Measurements from ENCODE around the gene CDC6.

The CDC6 gene

GRCh38 chr17:40340880-40341807, 53.5 kb downstream of the CDC6 start:
- DNase-seq (ENCODE audit: low read depth) = peak; percentile 90

GRCh38 chr17:40341808-40342503, 54.3 kb downstream of the CDC6 start:
- DNase-seq (ENCODE audit: low read depth) = peak; percentile 75

- DNase-seq (ENCODE audit: low read depth) = no peak
Measured at GRCh38 chr17:40342504-40343218, 55.0 kb downstream of the CDC6 start.

- DNase-seq (ENCODE audit: low read depth) = no peak
Measured at GRCh38 chr17:40343219-40344119, 55.8 kb downstream of the CDC6 start.

GRCh38 chr17:40344421-40345160, 56.9 kb downstream of the CDC6 start:
- no peak for DNase-seq (ENCODE audit: low read depth)

GRCh38 chr17:40345161-40345993, 57.7 kb downstream of the CDC6 start:
- peak; percentile 74 for DNase-seq (ENCODE audit: low read depth)

GRCh38 chr17:40345994-40346764, 58.5 kb downstream of the CDC6 start:
- DNase-seq (ENCODE audit: low read depth) = no peak

- DNase-seq (ENCODE audit: low read depth) = no peak
Measured at GRCh38 chr17:40346765-40347158, 59.1 kb downstream of the CDC6 start.

- no peak for DNase-seq (ENCODE audit: low read depth)
Measured at GRCh38 chr17:40347319-40348135, 59.8 kb downstream of the CDC6 start.

- no peak for DNase-seq (ENCODE audit: low read depth)
Measured at GRCh38 chr17:40348136-40348504, 60.4 kb downstream of the CDC6 start.

GRCh38 chr17:40348562-40349476, 61.1 kb downstream of the CDC6 start:
- no peak for DNase-seq (ENCODE audit: low read depth)

GRCh38 chr17:40349477-40349894, 61.8 kb downstream of the CDC6 start:
- peak; percentile 38 for DNase-seq (ENCODE audit: low read depth)

GRCh38 chr17:40349895-40350688, 62.4 kb downstream of the CDC6 start:
- no peak for DNase-seq (ENCODE audit: low read depth)

- no peak for DNase-seq (ENCODE audit: low read depth)
Measured at GRCh38 chr17:40350689-40351358, 63.1 kb downstream of the CDC6 start.

- DNase-seq (ENCODE audit: low read depth) = no peak
Measured at GRCh38 chr17:40351359-40352236, 63.9 kb downstream of the CDC6 start.

All from ELR (cell line).